GM12878 (cell line): ENCODE data around the gene PGAP6. TPM values are rescaled to one million over a fixed set of nuclear protein-coding genes. Genes with fewer than 3 reads are reported as not detected.

Experiments used
- CHD2 ChIP-seq: IDR thresholded peaks from 2 replicates; pipeline ENCODE4 v1.6.1; 2011; ENCODE audit warnings: low read depth, low read length, improper control_type of control experiment, borderline replicate concordance
- DPF2 ChIP-seq: fragments of 450-650 bp; IDR thresholded peaks from 2 replicates; pipeline ENCODE4 v1.6.1; 2017; ENCODE audit warnings: mild to moderate bottlenecking
- ETV6 ChIP-seq, 2 experiments: fragments of 450-650 bp in 1 of 2; IDR thresholded peaks in 1 of 2; conservative IDR thresholded peaks in 1 of 2; 2 replicates each; pipeline ENCODE4 v1.6.1; 2014; ENCODE audit warnings: antibody characterized with exemption in 1 of 2, borderline replicate concordance in 1 of 2, low read depth in 1 of 2, mild to moderate bottlenecking in 1 of 2, moderate library complexity in 1 of 2
- FOS ChIP-seq: IDR thresholded peaks from 3 replicates; pipeline ENCODE4 v1.6.1; 2011; ENCODE audit warnings: borderline replicate concordance; ENCODE audit not compliant: insufficient read length; ENCODE audit errors: extremely low read depth
- GATAD2B ChIP-seq: fragments of 450-650 bp; conservative IDR thresholded peaks from 2 replicates; pipeline ENCODE4 v1.6.1; 2017; ENCODE audit warnings: low read depth, mild to moderate bottlenecking, moderate library complexity
- MEF2B ChIP-seq: fragments of 450-650 bp; IDR thresholded peaks from 2 replicates; pipeline ENCODE4 v1.6.1; 2018; ENCODE audit warnings: mild to moderate bottlenecking, moderate library complexity; ENCODE audit not compliant: partially characterized antibody, poor library complexity, severe bottlenecking
- MTA2 ChIP-seq: fragments of 450-650 bp; IDR thresholded peaks from 2 replicates; pipeline ENCODE4 v1.6.1; 2016; ENCODE audit warnings: low read depth, mild to moderate bottlenecking, moderate library complexity
- MTA3 ChIP-seq: IDR thresholded peaks from 2 replicates; pipeline ENCODE4 v1.6.1; 2012; ENCODE audit warnings: low read length, inconsistent platforms, borderline replicate concordance
- NR2F1 ChIP-seq: fragments of 450-650 bp; conservative IDR thresholded peaks from 2 replicates; pipeline ENCODE4 v1.6.1; 2017; ENCODE audit warnings: mild to moderate bottlenecking
- PAX5 ChIP-seq: IDR thresholded peaks from 2 replicates; pipeline ENCODE4 v1.6.1; 2011; ENCODE audit warnings: low read depth, low read length, borderline replicate concordance
- SIX5 ChIP-seq: IDR thresholded peaks from 2 replicates; pipeline ENCODE4 v1.6.1; 2011; ENCODE audit warnings: mild to moderate bottlenecking, low read depth, low read length, moderate library complexity; ENCODE audit not compliant: severe bottlenecking
- SKIL ChIP-seq: fragments of 450-650 bp; IDR thresholded peaks from 2 replicates; pipeline ENCODE4 v1.6.1; 2017; ENCODE audit warnings: mild to moderate bottlenecking, low read depth, inconsistent platforms; ENCODE audit not compliant: poor library complexity, severe bottlenecking
- SREBF1 ChIP-seq: IDR thresholded peaks from 2 replicates; pipeline ENCODE4 v1.6.1; 2012; ENCODE audit warnings: mild to moderate bottlenecking, low read length
- TCF7 ChIP-seq: IDR thresholded peaks from 2 replicates; pipeline ENCODE4 v1.6.1; 2014; ENCODE audit warnings: antibody characterized with exemption, borderline replicate concordance
- ZNF622 ChIP-seq: fragments of 450-650 bp; IDR thresholded peaks from 2 replicates; pipeline ENCODE4 v1.6.1; 2017; ENCODE audit warnings: mild to moderate bottlenecking, inconsistent platforms
- polyA plus RNA-seq, 11 experiments: library from polyadenylated mRNA; depleted of rRNA in 4 of 11; unstranded in 6 of 11; stranded (reverse) in 5 of 11; fragments of >200 nt; fragmentation: Nextera tagmentation in 4 of 11; fragmentation: Illumina TruSeq in 1 of 11; extraction: Ambion mirVana in 4 of 11; extraction: Trizol in 1 of 11; gene quantifications; 1 replicate in 1 of 11; 2 replicates in 10 of 11; pipeline versions ENCODE4 v1.2.1 to v1.2.3, GENCODE V29; 2011 to 2016; ENCODE audit warnings: inconsistent platforms in 2 of 11, missing spikeins in 2 of 11, low read depth in 1 of 11
- total RNA-seq, 4 experiments: library from RNA; depleted of rRNA in 3 of 4; stranded (reverse); fragments of >200 nt in 3 of 4; fragmentation: Illumina TruSeq in 1 of 4; extraction: Trizol in 1 of 4; gene quantifications; 2 replicates each; pipeline versions ENCODE4 v1.2.1 to v1.2.3, GENCODE V29; 2013 to 2021
- TF ChIP-seq, protein P1 (sequence below): IDR thresholded peaks from 2 replicates; pipeline ENCODE4 v1.6.1; 2011; ENCODE audit warnings: mild to moderate bottlenecking, low read depth, low read length, moderate library complexity; ENCODE audit not compliant: insufficient replicate concordance
- TF ChIP-seq, protein P2 (sequence below): fragments of 450-650 bp; IDR thresholded peaks from 2 replicates; pipeline ENCODE4 v1.6.1; 2017; ENCODE audit warnings: antibody characterized with exemption, mild to moderate bottlenecking, moderate library complexity
- TF ChIP-seq, protein P3 (sequence below): IDR thresholded peaks from 2 replicates; pipeline ENCODE4 v1.6.1; 2011; ENCODE audit warnings: low read depth, low read length, improper control_type of control experiment, borderline replicate concordance

Gene PGAP6
- total and polyA plus RNA-seq, 10 of the 15 experiments (the other 5 are each of a cell fraction or from before 2014, with no cell fraction given): 0.76 to 48.8 (median 18.4) TPM

DNA sequence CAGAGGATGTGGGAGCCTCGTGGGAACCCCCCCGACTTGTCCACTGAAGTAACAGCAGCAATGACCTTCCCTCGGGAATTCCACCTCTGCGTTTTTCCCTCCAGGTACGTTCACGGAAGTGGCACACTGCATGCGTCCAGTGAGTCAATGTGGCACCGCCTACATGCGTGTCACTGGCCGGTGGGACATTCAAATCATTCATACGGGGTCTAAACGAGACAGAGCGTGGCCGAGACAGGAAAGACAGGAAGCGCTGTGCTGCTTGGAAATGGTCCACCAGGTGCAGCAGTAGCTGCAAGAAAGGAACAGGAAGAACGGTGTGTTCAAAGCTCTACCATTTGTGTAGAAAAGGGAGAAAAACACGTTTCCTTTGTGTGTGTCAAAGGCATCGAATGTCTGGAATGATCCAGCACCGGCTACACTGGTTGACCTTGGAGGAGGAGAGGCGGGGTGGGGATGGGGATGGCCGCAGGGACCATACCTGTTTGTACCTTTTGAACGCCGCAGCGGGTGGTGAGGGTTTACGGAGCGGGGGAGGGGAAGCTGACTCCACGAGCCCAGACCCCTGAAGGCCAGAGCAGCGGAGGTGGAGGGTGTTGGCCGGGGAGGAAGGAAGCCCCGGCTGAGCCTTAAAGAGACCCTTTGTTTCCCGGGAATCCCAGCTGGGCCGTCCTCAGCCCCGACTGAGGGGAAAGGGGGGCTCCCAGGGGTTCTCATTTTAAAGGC lies 1.7 kb upstream of the PGAP6 start (continued):
- peak; percentile 89 for TF ChIP-seq MEF2B
- TF ChIP-seq, protein P1, sequence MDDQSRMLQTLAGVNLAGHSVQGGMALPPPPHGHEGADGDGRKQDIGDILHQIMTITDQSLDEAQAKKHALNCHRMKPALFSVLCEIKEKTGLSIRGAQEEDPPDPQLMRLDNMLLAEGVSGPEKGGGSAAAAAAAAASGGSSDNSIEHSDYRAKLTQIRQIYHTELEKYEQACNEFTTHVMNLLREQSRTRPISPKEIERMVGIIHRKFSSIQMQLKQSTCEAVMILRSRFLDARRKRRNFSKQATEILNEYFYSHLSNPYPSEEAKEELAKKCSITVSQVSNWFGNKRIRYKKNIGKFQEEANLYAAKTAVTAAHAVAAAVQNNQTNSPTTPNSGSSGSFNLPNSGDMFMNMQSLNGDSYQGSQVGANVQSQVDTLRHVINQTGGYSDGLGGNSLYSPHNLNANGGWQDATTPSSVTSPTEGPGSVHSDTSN: no peak
- no peak for TF ChIP-seq CHD2
- TF ChIP-seq SREBF1: no peak
- no peak for TF ChIP-seq SIX5
- TF ChIP-seq MTA3: 0 out of 2 replicates have a peak, but pooled peaks have one; percentile 67
- no peak for TF ChIP-seq SKIL
- TF ChIP-seq, protein P2, sequence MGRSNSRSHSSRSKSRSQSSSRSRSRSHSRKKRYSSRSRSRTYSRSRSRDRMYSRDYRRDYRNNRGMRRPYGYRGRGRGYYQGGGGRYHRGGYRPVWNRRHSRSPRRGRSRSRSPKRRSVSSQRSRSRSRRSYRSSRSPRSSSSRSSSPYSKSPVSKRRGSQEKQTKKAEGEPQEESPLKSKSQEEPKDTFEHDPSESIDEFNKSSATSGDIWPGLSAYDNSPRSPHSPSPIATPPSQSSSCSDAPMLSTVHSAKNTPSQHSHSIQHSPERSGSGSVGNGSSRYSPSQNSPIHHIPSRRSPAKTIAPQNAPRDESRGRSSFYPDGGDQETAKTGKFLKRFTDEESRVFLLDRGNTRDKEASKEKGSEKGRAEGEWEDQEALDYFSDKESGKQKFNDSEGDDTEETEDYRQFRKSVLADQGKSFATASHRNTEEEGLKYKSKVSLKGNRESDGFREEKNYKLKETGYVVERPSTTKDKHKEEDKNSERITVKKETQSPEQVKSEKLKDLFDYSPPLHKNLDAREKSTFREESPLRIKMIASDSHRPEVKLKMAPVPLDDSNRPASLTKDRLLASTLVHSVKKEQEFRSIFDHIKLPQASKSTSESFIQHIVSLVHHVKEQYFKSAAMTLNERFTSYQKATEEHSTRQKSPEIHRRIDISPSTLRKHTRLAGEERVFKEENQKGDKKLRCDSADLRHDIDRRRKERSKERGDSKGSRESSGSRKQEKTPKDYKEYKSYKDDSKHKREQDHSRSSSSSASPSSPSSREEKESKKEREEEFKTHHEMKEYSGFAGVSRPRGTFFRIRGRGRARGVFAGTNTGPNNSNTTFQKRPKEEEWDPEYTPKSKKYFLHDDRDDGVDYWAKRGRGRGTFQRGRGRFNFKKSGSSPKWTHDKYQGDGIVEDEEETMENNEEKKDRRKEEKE: no peak
- TF ChIP-seq TCF7: no peak
- no peak for TF ChIP-seq PAX5
- TF ChIP-seq, protein P3, sequence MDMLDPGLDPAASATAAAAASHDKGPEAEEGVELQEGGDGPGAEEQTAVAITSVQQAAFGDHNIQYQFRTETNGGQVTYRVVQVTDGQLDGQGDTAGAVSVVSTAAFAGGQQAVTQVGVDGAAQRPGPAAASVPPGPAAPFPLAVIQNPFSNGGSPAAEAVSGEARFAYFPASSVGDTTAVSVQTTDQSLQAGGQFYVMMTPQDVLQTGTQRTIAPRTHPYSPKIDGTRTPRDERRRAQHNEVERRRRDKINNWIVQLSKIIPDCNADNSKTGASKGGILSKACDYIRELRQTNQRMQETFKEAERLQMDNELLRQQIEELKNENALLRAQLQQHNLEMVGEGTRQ: no peak
- TF ChIP-seq ETV6 (conservative IDR thresholded peaks at IDR 0.05 in 1 of 2, IDR thresholded peaks at IDR 0.05 in 1 of 2; ENCODE audit: borderline replicate concordance in 1 of 2, low read depth in 1 of 2): no peak
- 0 out of 2 replicates have a peak, but pooled peaks have one; percentile 17 for TF ChIP-seq DPF2
- TF ChIP-seq NR2F1: 0 out of 2 replicates have a peak, but pooled peaks have one; percentile 21
- TF ChIP-seq GATAD2B: peak; percentile 38; the same call in 1 of the 2 replicates
- TF ChIP-seq FOS: no peak
- TF ChIP-seq ZNF622: no peak
- peak; percentile 61; the same call in 1 of the 2 replicates for TF ChIP-seq MTA2
